Stimulated activated CD4-positive, alpha-beta T cell treated with anti-CD3 and anti-CD28 coated beads, Interleukin-1b, Interleukin-23, amount 100 ng/mL, for 1 hour (primary cell): ENCODE results near the gene GRAMD2B.
"Not testable (repeated sequence)": the region's sequence is repeated elsewhere in the genome, so short reads cannot be mapped to it uniquely, and the experiment has no call there.

ENCODE experiments used
- DNase-seq, 2 donors: peaks; one replicate each; pipeline ENCODE4 v3.0.0-alpha.2; 2020; ENCODE audit warnings: low read depth in 2 of 2

The GRAMD2B gene

GRCh38 chr5:126513703-126514102, 90.5 kb downstream of the GRAMD2B start:
- no peak for DNase-seq

GRCh38 chr5:126514131-126514557, 90.9 kb downstream of the GRAMD2B start:
- no peak for DNase-seq

GRCh38 chr5:126514558-126515141, 91.4 kb downstream of the GRAMD2B start:
- no peak for DNase-seq

DNA sequence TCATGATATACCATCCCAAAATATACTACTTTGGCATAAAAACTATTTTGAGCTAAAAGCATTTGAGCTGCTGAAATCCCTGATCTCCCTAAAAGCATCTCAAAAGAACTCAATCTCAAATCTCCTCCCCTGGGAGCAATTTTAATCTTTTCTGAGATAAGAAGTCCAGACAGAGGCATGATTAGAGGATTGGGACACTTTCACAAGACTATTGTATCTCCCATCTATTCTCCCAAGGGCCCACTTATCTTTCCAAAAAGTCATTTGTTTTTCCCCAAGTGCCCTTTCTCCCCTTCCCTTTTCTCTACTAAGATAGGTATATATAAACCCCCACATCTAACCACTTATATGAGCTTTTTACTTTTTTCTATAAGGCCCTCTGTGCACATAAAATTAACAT, 92.1 kb downstream of the GRAMD2B start:
- no peak for DNase-seq

GRCh38 chr5:126516133-126516532, 92.9 kb downstream of the GRAMD2B start:
- no peak for DNase-seq

- DNase-seq: no peak
These were observed 93.6 kb downstream of the GRAMD2B start for GRCh38 chr5:126516852-126517251.

DNA sequence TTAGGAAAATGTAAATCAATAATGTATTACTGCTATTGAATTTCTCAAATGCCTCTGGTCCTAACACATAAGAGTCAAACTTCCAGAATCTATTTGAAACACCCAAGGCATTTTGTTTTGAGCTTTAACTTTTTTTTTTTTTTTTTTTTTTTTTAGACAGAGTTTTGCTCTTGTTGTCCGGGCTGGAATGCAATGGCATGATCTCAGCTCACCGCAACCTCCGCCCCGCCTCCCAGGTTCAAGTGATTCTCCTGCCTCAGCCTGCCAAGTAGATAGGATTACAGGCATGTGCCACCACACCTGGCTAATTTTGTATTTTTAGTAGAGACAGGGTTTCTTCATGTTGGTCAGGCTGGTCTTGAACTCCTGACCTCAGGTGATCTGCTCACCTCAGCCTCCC, 96.0 kb downstream of the GRAMD2B start:
- DNase-seq: not testable (repeated sequence)

DNA sequence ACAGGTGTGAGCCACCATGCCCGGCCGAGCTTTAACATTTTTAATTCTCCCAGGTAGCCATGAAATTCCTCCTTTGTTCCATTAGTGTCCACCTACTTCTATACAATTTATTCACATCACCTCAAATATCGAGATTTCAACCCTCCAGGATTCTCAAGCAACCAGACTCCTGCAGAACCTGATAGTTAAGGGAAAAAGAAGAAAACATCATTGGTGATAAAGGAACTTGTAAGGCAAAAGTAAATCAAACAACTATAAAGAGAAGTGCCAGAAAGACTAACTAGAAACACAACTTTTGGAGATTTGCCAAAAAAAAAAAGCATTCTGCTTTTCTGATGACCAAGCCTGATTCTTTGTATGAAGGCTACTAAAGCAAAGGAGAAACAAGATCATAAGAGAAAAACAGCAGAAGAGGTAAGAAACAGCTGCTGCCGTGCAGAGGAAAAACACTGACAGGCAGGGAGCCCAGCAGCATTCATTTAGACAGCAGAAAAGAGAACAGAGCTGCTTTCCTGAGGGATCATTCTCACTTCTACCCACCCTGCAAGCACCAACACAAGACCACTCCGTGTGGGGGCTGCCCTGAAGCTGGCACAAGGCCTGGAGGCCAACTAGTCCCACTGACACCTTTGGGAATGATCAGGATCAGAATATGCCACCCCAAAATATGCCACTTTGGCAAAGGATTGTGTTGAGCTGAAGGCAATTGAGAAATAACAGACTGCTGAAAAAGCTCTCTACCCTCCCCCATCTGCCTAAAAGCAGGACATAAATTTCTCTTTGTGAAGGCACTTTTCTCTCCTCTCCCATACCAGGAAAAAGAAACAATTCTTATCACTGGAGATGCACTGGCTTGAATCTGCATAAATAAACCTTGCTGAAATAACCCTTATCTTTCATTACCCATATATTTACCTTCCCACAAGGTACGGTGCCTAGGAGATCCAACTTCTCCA, 96.7 kb downstream of the GRAMD2B start:
- DNase-seq: no peak

- no peak for DNase-seq
These were observed 97.4 kb downstream of the GRAMD2B start for GRCh38 chr5:126520593-126520953.

DNA sequence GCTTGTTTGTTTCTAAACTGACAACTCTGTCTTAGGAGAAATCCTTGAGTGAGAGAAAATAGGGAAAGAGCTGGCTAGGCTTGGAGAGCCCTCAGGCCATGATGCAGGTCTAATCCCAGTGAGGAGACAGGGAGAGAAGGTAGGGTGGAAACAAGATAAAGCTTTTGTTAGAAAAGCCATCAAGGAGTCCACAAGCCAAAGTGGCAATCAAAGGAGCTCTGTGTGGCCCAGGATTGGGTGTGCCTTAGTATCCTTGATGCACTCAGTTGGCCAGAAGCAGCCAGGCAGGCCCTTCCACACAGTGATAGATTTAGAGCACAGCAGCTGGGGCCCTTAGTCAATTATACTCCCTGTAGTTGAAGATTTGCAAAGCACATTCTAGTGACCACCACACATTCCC, 97.9 kb downstream of the GRAMD2B start:
- no peak for DNase-seq

DNA sequence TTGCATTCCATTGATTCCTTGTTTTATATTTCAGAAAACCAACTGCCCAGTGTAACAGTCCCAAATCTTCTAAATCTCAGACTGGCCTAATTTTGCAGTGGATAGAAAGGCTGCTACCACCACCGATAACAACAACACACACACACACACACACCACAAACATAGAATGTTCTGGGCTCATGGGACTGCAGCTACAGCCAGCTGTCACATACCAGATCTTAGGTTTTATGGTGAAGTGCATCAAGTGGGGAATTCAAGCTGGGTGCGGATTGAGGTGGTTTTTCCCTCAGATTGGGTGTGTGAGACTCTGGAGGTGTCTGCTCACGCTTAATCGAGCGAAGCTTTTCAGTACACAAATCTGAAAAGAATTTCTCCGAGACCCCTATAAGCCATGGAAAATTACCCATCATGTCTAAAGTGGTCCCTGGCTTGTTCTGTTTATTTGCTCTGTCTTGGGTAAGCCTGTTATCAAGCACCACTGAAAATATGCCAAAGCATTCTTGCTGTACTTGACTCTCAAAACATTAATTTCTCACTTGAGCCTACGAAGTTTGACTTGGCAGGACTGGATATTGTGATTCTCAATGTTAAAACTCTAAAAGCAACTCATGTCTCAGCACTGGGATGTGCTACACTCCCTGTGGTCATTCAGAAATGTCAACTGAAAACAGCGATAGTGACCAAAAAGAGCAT, 100.8 kb downstream of the GRAMD2B start:
- no peak for DNase-seq

GRCh38 chr5:126525630-126526245, 102.5 kb downstream of the GRAMD2B start:
- no peak for DNase-seq

- DNase-seq: no peak
These were observed 103.3 kb downstream of the GRAMD2B start for GRCh38 chr5:126526493-126526892.

GRCh38 chr5:126527158-126527557, 103.9 kb downstream of the GRAMD2B start:
- DNase-seq: no peak

DNA sequence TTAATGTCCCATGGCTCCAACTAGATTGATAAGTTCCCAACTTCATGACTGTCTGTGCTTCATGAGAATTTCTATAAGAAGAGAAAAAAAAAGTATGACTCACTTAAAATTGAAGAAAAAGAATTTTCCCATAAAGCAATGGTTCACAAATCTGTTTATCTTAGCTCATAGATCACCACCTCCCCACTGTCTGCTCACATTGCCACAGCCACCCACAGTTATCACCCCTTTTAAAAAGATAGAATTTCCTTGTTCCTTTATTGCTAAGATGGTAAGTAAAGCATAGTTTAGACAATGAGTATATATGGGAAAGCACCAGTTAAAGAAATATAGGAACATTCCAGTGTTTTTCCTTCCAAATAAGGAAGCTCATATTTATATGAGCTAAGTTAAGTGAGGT, 104.7 kb downstream of the GRAMD2B start:
- DNase-seq: no peak

- DNase-seq: no peak
These were observed 108.4 kb downstream of the GRAMD2B start for GRCh38 chr5:126531543-126532120.

DNA sequence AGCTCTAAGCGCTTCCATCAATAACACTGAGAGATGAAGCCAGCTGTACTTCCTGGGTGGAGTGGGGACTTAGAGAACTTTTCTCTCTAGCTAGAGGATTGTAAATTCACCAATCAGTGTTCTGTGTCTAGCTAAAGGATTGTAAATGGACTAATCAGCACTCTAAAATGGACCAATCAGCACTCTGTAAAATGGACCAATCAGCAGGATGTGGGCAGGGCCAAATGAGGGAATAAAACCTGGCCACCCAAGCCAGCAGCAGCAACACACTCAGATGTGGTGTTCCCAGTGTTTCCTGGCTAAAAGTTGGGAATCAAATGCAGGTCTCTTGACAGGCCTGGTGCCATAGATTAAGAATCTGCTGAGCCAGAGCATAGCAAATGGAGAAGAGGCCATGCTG, 111.3 kb downstream of the GRAMD2B start:
- no peak for DNase-seq

DNA sequence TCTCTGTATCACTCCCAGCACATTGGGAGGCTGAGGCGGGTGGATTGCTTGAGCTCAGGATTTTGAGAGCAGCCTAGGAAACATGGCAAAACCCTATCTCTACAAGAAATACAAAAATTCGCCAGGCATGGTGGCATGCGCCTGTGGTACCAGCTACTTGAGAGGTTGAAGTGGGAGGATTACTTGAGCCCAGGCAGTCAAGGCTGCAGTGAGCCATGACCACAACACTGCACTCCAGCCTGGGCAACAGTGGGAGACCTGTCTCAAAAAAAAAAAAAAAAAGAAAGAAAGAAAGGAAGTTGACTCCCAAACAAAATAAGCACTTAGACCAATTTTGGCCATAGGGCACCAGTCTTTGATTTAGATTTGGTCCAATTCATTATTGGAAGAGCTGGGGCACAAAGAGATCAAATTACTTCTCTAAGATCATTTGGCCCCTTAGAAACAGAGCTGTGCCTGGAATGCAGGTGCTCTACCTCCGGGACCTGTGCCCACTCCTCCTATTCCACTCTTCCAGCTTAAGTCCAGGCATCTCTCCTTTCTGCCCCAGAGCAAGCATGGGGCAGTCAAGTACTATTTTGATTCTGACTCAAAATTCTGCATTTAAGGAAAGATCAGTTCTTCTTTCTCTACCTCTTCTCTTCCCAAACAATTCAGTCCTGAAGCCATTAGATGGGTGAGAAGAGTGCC, 112.8 kb downstream of the GRAMD2B start:
- no peak for DNase-seq

DNA sequence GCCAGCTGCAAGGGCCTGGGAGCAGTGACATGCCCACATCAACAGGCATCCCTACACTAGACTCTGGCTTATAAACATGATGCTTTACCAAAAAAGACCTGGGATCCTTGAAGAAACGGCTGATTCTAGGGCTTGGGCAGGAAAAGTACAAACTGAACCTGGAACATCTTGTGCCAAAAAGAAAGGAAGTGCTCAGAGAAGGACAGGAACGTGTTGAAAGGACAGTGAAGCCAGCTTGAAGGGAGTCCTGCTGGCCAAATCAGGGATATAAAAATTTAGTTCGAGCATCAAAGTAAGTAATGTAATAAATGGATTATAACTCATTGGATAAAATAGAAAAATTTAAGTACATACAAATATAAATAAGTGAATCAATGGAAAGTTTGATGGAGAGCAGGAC, 113.7 kb downstream of the GRAMD2B start:
- DNase-seq: no peak

- no peak for DNase-seq
These were observed 115.4 kb downstream of the GRAMD2B start for GRCh38 chr5:126538579-126538978.

- no peak for DNase-seq
These were observed 117.4 kb downstream of the GRAMD2B start for GRCh38 chr5:126540631-126541030.
